Measurements from ENCODE around the gene OR6V1. TPM values are rescaled to one million over a fixed set of nuclear protein-coding genes. Genes with fewer than 3 reads are reported as not detected.

OR6V1 gene
- total RNA-seq, 1 experiment from 2014 or later: not detected

GRCh38 chr7:143018931-143019330 lies 33.2 kb upstream of the OR6V1 start:
- no TSS peak for BruUV-seq (replicated peaks)
- TF ChIP-seq MAX (IDR thresholded peaks at IDR 0.05): no peak
- ATAC-seq (no peak), DNase-seq (ENCODE audit: low read depth, low spot score) (no peak)
- CTCF ChIA-PET: no interaction called here
- RAD21 ChIA-PET (ENCODE audit: low non-redundant PET in 1 of 2, low total read pairs in 2 of 2, uncharacterized antibody in 2 of 2, unreplicated experiment in 2 of 2): no interaction called here
- Histone ChIP-seq H3K4me2 (ENCODE audit: low read length) (no peak overlapping the region), H3K9me3 (ENCODE audit: control insufficient read depth in 1 of 2, insufficient read depth in 1 of 2, low read depth in 1 of 2, low read length in 2 of 2) (no peaks in the 10 kb centered on the region), H3K4me3 (replicated peaks in 1 of 2; ENCODE audit: low read depth in 1 of 2, low read length in 2 of 2) (no peak overlapping the region), H2AFZ (ENCODE audit: low read depth, low read length, poor library complexity, severe bottlenecking) (no peak overlapping the region), H3K27me3 (ENCODE audit: insufficient read depth, low read length) (no peaks in the 10 kb centered on the region), H4K20me1 (ENCODE audit: insufficient read depth) (no peaks in the 10 kb centered on the region), H3K36me3 (ENCODE audit: control insufficient read depth in 1 of 2, insufficient read depth in 2 of 2, low read length in 2 of 2) (no peaks in the 10 kb centered on the region), H3K9ac (ENCODE audit: low read length) (no peak overlapping the region), H3K4me1 (ENCODE audit: control insufficient read depth in 1 of 2, insufficient read depth in 2 of 2, low read length in 2 of 2) (peaks cover 0 to 3% of the 10 kb centered on the region in 2 experiments; a peak in 1 of 4 replicates), H3K79me2 (ENCODE audit: insufficient read depth, low read length) (no peaks in the 10 kb centered on the region), H3K27ac (ENCODE audit: low read depth, low read length) (no peak overlapping the region), H3K9me2 (ENCODE audit: insufficient read depth) (no peaks in the 10 kb centered on the region)
- intact Hi-C loops (cut with micrococcal nuclease): no loop called here
- POLR2A ChIA-PET: no interaction called here

GRCh38 chr7:143023047-143023446 lies 29.1 kb upstream of the OR6V1 start:
- Histone ChIP-seq H3K4me2 (ENCODE audit: low read length) (no peak overlapping the region), H2AFZ (ENCODE audit: low read depth, low read length, poor library complexity, severe bottlenecking) (no peak overlapping the region)

GRCh38 chr7:143025371-143025770 lies 26.8 kb upstream of the OR6V1 start:
- ChIA-PET CTCF (no interaction called here), POLR2A (no interaction called here), RAD21 (ENCODE audit: low non-redundant PET in 1 of 2, low total read pairs in 2 of 2, uncharacterized antibody in 2 of 2, unreplicated experiment in 2 of 2) (no interaction called here)
- Histone ChIP-seq H4K20me1 (ENCODE audit: insufficient read depth) (no peaks in the 10 kb centered on the region), H3K9me3 (ENCODE audit: control insufficient read depth in 1 of 2, insufficient read depth in 1 of 2, low read depth in 1 of 2, low read length in 2 of 2) (no peaks in the 10 kb centered on the region), H3K27ac (ENCODE audit: low read depth, low read length) (no peak overlapping the region), H2AFZ (ENCODE audit: low read depth, low read length, poor library complexity, severe bottlenecking) (no peak overlapping the region), H3K4me3 (replicated peaks in 1 of 2; ENCODE audit: low read depth in 1 of 2, low read length in 2 of 2) (no peak overlapping the region), H3K4me1 (ENCODE audit: control insufficient read depth in 1 of 2, insufficient read depth in 2 of 2, low read length in 2 of 2) (no peaks in the 10 kb centered on the region), H3K9me2 (ENCODE audit: insufficient read depth) (no peaks in the 10 kb centered on the region), H3K36me3 (ENCODE audit: control insufficient read depth in 1 of 2, insufficient read depth in 2 of 2, low read length in 2 of 2) (no peaks in the 10 kb centered on the region), H3K27me3 (ENCODE audit: insufficient read depth, low read length) (peaks cover 10% of the 10 kb centered on the region), H3K79me2 (ENCODE audit: insufficient read depth, low read length) (no peaks in the 10 kb centered on the region), H3K4me2 (ENCODE audit: low read length) (no peak overlapping the region), H3K9ac (ENCODE audit: low read length) (no peak overlapping the region)
- DNase-seq (ENCODE audit: low read depth, low spot score) (no peak), ATAC-seq (no peak)
- no TSS peak for BruUV-seq (replicated peaks)
- intact Hi-C loops (cut with micrococcal nuclease): no loop called here
- TF ChIP-seq FOSL1 (IDR thresholded peaks at IDR 0.05; ENCODE audit: low read depth): no peak
- TF ChIP-seq CBX3 (IDR thresholded peaks at IDR 0.05; ENCODE audit: low read depth): no peak
- TF ChIP-seq CEBPB (IDR thresholded peaks at IDR 0.05; ENCODE audit: low read depth): no peak
- TF ChIP-seq EGR1 (IDR thresholded peaks at IDR 0.05; ENCODE audit: low read depth): no peak
- TF ChIP-seq TCF7L2 (IDR thresholded peaks at IDR 0.05; ENCODE audit: borderline replicate concordance, extremely low read depth, insufficient read depth, insufficient read length): no peak
- TF ChIP-seq SRF (IDR thresholded peaks at IDR 0.05; ENCODE audit: low read depth): no peak
- TF ChIP-seq REST (IDR thresholded peaks at IDR 0.05; ENCODE audit: low read depth): no peak
- TF ChIP-seq EZH2phosphoT487 (IDR thresholded peaks at IDR 0.05; ENCODE audit: borderline replicate concordance): no peak
- TF ChIP-seq SP1 (IDR thresholded peaks at IDR 0.05; ENCODE audit: low read depth): no peak
- no peak for TF ChIP-seq MAX (IDR thresholded peaks at IDR 0.05)
- no peak for TF ChIP-seq ELF1 (IDR thresholded peaks at IDR 0.05; ENCODE audit: borderline replicate concordance, low read depth)

More at GRCh38 chr7:143023047-143023446, 29.1 kb upstream of the OR6V1 start:
- ChIA-PET CTCF (no interaction called here), POLR2A (no interaction called here), RAD21 (ENCODE audit: low non-redundant PET in 1 of 2, low total read pairs in 2 of 2, uncharacterized antibody in 2 of 2, unreplicated experiment in 2 of 2) (no interaction called here)
- Histone ChIP-seq H3K79me2 (ENCODE audit: insufficient read depth, low read length) (no peaks in the 10 kb centered on the region), H3K9me3 (ENCODE audit: control insufficient read depth in 1 of 2, insufficient read depth in 1 of 2, low read depth in 1 of 2, low read length in 2 of 2) (no peaks in the 10 kb centered on the region), H3K9ac (ENCODE audit: low read length) (no peak overlapping the region), H3K4me1 (ENCODE audit: control insufficient read depth in 1 of 2, insufficient read depth in 2 of 2, low read length in 2 of 2) (no peaks in the 10 kb centered on the region), H3K4me3 (replicated peaks in 1 of 2; ENCODE audit: low read depth in 1 of 2, low read length in 2 of 2) (no peak overlapping the region), H3K27me3 (ENCODE audit: insufficient read depth, low read length) (no peaks in the 10 kb centered on the region; the same call in none of the 2 replicates), H3K9me2 (ENCODE audit: insufficient read depth) (no peaks in the 10 kb centered on the region), H3K36me3 (ENCODE audit: control insufficient read depth in 1 of 2, insufficient read depth in 2 of 2, low read length in 2 of 2) (no peaks in the 10 kb centered on the region), H4K20me1 (ENCODE audit: insufficient read depth) (no peaks in the 10 kb centered on the region), H3K27ac (ENCODE audit: low read depth, low read length) (no peak overlapping the region)
- DNase-seq (ENCODE audit: low read depth, low spot score): no peak
- TF ChIP-seq ZNF274 (IDR thresholded peaks at IDR 0.05; ENCODE audit: low read depth, low read length): no peak
- no peak for TF ChIP-seq YY1 (IDR thresholded peaks at IDR 0.05; ENCODE audit: extremely low read depth, insufficient replicate concordance, low read depth, low read length)
- ATAC-seq: no peak
- no TSS peak for BruUV-seq (replicated peaks)
- intact Hi-C loops (cut with micrococcal nuclease): no loop called here
